ENCODE measurements around the gene IL19. TPM values are rescaled to one million over a fixed set of nuclear protein-coding genes. Genes with fewer than 3 reads are reported as not detected.

IL19 gene
- total and polyA plus RNA-seq, 4 donors: not detected

DNA sequence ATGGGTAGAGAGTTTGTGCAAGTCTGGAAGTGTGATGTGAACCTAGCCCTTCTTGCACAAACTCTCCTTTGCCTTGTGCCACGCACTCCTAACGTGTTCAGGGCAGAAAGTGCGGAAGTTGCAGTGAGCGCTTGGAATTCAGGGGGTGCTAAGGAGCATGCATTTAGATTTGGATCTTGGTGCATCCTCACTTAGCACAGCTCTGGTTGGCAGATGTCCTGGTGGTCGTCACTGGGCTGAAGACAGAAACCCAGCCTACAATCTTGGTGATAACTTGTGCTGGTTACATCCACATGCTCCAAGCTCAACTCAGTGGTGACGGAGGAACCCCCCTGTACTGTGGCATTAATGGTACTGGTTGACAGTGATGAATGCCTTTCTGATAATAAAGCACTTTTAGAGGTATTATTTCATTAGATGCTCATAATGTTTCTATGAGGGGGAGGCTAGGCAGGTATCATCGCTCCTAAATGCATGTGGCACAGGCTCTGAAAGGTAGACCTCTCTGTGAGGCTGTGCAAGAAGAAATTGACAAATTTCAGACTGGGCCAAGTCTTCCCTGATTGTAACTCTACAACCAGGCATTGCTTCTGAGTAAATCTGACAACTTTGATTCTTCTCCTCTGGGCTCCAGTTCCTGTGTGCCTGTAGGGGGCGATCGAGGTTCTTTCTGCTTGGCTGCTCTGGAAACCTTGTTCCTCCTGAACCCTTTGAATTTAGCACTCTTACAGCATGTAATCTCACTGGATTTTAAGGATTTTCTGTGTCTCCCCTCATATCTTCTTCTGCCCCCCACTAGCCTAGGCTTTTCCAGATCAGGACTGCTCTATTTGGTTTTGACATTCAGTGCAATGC lies 45.2 kb upstream of the IL19 start:
- no peaks in the 10 kb centered on the region for H3K9me3 ChIP-seq (ENCODE audit: control insufficient read depth in 4 of 4, low read length in 3 of 4)
- DNase-seq (ENCODE audit: low spot score): peak; percentile 59
- peaks cover 1 to 14% (median 9%) of the 10 kb centered on the region in 4 donors for H3K36me3 ChIP-seq (ENCODE audit: control insufficient read depth in 4 of 4, insufficient read depth in 3 of 4, low read depth in 1 of 4, low read length in 3 of 4)
- TF ChIP-seq, protein P1, sequence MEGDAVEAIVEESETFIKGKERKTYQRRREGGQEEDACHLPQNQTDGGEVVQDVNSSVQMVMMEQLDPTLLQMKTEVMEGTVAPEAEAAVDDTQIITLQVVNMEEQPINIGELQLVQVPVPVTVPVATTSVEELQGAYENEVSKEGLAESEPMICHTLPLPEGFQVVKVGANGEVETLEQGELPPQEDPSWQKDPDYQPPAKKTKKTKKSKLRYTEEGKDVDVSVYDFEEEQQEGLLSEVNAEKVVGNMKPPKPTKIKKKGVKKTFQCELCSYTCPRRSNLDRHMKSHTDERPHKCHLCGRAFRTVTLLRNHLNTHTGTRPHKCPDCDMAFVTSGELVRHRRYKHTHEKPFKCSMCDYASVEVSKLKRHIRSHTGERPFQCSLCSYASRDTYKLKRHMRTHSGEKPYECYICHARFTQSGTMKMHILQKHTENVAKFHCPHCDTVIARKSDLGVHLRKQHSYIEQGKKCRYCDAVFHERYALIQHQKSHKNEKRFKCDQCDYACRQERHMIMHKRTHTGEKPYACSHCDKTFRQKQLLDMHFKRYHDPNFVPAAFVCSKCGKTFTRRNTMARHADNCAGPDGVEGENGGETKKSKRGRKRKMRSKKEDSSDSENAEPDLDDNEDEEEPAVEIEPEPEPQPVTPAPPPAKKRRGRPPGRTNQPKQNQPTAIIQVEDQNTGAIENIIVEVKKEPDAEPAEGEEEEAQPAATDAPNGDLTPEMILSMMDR (IDR thresholded peaks at IDR 0.05; ENCODE audit: low read depth, low read length, missing input control): peak; percentile 51
- TF ChIP-seq RAD21 (IDR thresholded peaks at IDR 0.05) (peak; percentile 40 to 72), GABPA (IDR thresholded peaks at IDR 0.05 in 1 of 2, conservative IDR thresholded peaks at IDR 0.05 in 1 of 2) (no peak)
- peaks cover 17 to 52% (median 38%) of the 10 kb centered on the region in 4 donors for H3K4me1 ChIP-seq (ENCODE audit: control insufficient read depth in 4 of 4, insufficient read depth in 4 of 4, low read length in 3 of 4)
- H3K27me3 ChIP-seq (ENCODE audit: control insufficient read depth in 4 of 4, insufficient read depth in 4 of 4, low read length in 3 of 4): no peaks in the 10 kb centered on the region
- WGBS: 73% methylated on average over 9 of the region's 9 CpGs
- H3K27ac ChIP-seq (ENCODE audit: low read depth in 1 of 2, low read length in 2 of 2): peak overlapping the region in 1 of 2 donors; percentile 6
- H3K4me3 ChIP-seq (ENCODE audit: low read depth in 1 of 3, low read length in 3 of 3): no peak overlapping the region
- H3K9ac ChIP-seq (ENCODE audit: low read depth in 1 of 2, low read length in 2 of 2): no peak overlapping the region

DNA sequence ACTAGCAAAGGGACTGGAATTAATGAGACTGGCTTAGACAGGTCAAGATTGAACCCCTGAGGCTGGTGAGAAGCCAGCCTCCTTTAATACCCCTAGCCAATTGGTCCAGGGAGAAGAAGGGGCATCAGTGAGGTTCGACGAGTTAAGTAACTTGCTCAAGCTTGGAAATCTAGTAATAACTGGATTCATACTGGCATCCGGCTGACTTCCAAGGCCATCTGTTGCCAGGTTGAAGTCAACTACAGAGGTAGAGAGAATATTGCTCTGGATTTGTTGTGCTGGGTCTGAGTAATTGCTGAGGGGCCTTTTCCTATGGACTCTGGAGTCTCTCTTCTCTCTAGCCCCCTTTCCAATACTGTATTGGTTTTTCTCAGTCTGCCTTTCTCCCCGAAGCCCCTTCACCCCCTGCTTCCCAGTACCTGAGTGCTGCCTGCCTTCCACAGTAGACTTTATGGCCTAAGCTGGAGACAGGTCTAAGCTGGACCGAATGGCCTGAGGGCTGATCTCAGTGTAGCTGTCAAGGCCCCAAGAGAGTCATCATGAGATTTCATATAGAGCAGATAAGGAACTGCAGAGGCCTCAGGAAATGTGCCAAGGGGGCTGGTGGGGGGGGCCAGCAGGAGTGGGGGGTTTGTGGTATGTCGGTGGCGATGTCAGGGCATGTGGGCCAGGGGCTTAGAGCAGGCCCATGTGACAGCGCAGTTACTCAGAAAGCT lies 42.4 kb upstream of the IL19 start:
- no peak overlapping the region for H3K27ac ChIP-seq (ENCODE audit: low read depth in 1 of 2, low read length in 2 of 2)
- H3K36me3 ChIP-seq (ENCODE audit: control insufficient read depth in 4 of 4, insufficient read depth in 3 of 4, low read depth in 1 of 4, low read length in 3 of 4): peaks cover 13 to 42% (median 32%) of the 10 kb centered on the region in 4 donors
- H3K9ac ChIP-seq (ENCODE audit: low read depth in 1 of 2, low read length in 2 of 2): no peak overlapping the region
- H3K9me3 ChIP-seq (ENCODE audit: control insufficient read depth in 4 of 4, low read length in 3 of 4): no peaks in the 10 kb centered on the region
- DNase-seq (ENCODE audit: low spot score): no peak
- H3K4me1 ChIP-seq (ENCODE audit: control insufficient read depth in 4 of 4, insufficient read depth in 4 of 4, low read length in 3 of 4): peaks cover 8 to 32% (median 23%) of the 10 kb centered on the region in 4 donors
- no peak overlapping the region for H3K4me3 ChIP-seq (ENCODE audit: low read depth in 1 of 3, low read length in 3 of 3)
- WGBS: 88% methylated on average over 8 of the region's 8 CpGs
- TF ChIP-seq REST (IDR thresholded peaks at IDR 0.05) (no peak), NR2F2 (IDR thresholded peaks at IDR 0.05) (no peak), YY1 (IDR thresholded peaks at IDR 0.05) (no peak), MAX (IDR thresholded peaks at IDR 0.05) (no peak), FOXA2 (IDR thresholded peaks at IDR 0.05) (no peak), GABPA (IDR thresholded peaks at IDR 0.05 in 1 of 2, conservative IDR thresholded peaks at IDR 0.05 in 1 of 2) (no peak), TAF1 (conservative IDR thresholded peaks at IDR 0.05) (no peak), SP1 (IDR thresholded peaks at IDR 0.05) (no peak), RXRA (IDR thresholded peaks at IDR 0.05) (no peak), HNF4A (conservative IDR thresholded peaks at IDR 0.05) (no peak), ATF3 (IDR thresholded peaks at IDR 0.05) (no peak), EGR1 (IDR thresholded peaks at IDR 0.05; ENCODE audit: low read depth in 2 of 2) (no peak), RAD21 (IDR thresholded peaks at IDR 0.05) (no peak), JUND (IDR thresholded peaks at IDR 0.05) (no peak), FOXA1 (IDR thresholded peaks at IDR 0.05) (no peak), HNF4G (IDR thresholded peaks at IDR 0.05) (no peak)
- TF ChIP-seq, protein P2, sequence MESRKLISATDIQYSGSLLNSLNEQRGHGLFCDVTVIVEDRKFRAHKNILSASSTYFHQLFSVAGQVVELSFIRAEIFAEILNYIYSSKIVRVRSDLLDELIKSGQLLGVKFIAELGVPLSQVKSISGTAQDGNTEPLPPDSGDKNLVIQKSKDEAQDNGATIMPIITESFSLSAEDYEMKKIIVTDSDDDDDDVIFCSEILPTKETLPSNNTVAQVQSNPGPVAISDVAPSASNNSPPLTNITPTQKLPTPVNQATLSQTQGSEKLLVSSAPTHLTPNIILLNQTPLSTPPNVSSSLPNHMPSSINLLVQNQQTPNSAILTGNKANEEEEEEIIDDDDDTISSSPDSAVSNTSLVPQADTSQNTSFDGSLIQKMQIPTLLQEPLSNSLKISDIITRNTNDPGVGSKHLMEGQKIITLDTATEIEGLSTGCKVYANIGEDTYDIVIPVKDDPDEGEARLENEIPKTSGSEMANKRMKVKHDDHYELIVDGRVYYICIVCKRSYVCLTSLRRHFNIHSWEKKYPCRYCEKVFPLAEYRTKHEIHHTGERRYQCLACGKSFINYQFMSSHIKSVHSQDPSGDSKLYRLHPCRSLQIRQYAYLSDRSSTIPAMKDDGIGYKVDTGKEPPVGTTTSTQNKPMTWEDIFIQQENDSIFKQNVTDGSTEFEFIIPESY (IDR thresholded peaks at IDR 0.05): no peak
- TF ChIP-seq, protein P1 (IDR thresholded peaks at IDR 0.05; ENCODE audit: low read depth, low read length, missing input control): no peak
- H3K27me3 ChIP-seq (ENCODE audit: control insufficient read depth in 4 of 4, insufficient read depth in 4 of 4, low read length in 3 of 4): no peaks in the 10 kb centered on the region

All from liver (tissue), 9 donors.